Measurements from ENCODE around the gene MID1.

GRCh38 chrX:10608099-10608498, 12.3 kb downstream of the MID1 start:
- TF ChIP-seq, protein P1, sequence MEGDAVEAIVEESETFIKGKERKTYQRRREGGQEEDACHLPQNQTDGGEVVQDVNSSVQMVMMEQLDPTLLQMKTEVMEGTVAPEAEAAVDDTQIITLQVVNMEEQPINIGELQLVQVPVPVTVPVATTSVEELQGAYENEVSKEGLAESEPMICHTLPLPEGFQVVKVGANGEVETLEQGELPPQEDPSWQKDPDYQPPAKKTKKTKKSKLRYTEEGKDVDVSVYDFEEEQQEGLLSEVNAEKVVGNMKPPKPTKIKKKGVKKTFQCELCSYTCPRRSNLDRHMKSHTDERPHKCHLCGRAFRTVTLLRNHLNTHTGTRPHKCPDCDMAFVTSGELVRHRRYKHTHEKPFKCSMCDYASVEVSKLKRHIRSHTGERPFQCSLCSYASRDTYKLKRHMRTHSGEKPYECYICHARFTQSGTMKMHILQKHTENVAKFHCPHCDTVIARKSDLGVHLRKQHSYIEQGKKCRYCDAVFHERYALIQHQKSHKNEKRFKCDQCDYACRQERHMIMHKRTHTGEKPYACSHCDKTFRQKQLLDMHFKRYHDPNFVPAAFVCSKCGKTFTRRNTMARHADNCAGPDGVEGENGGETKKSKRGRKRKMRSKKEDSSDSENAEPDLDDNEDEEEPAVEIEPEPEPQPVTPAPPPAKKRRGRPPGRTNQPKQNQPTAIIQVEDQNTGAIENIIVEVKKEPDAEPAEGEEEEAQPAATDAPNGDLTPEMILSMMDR (IDR thresholded peaks at IDR 0.05): no peak
- TF ChIP-seq POLR2A (IDR thresholded peaks at IDR 0.05): no peak

Measured in Peyer's patch (tissue), 4 donors.